IPS-15b (cell line): Measurements from ENCODE around the gene KHNYN.
A peak's percentile ranks its signal among the peaks of the same experiment; 100 is the strongest.

Source experiments
- H3K27me3 ChIP-seq: one replicate; pipeline ENCODE4 v1.6.1; 2013; ENCODE audit warnings: low read length; ENCODE audit not compliant: control insufficient read depth, insufficient read depth
- H3K36me3 ChIP-seq: one replicate; pipeline ENCODE4 v1.6.1; 2013; ENCODE audit warnings: low read length; ENCODE audit not compliant: control insufficient read depth, insufficient read depth
- H3K4me1 ChIP-seq: one replicate; pipeline ENCODE4 v1.6.1; 2013; ENCODE audit warnings: mild to moderate bottlenecking, low read length; ENCODE audit not compliant: control insufficient read depth, insufficient read depth
- H3K4me3 ChIP-seq: one replicate; pipeline ENCODE4 v1.5.1; 2013; ENCODE audit warnings: low read depth, low read length
- H3K9ac ChIP-seq: one replicate; pipeline ENCODE4 v1.6.1; 2013; ENCODE audit warnings: low read depth, mild to moderate bottlenecking, low read length
- H3K9me3 ChIP-seq: one replicate; pipeline ENCODE4 v1.6.1; 2013; ENCODE audit warnings: mild to moderate bottlenecking, low read length; ENCODE audit not compliant: control insufficient read depth, insufficient read depth

KHNYN gene

GRCh38 chr14:24436355-24437019 lies 6.7 kb downstream of the KHNYN start:
- no peaks in the 10 kb centered on the region for H3K27me3 ChIP-seq
- H3K4me1 ChIP-seq: peaks cover under 1% of the 10 kb centered on the region
- H3K9me3 ChIP-seq: no peaks in the 10 kb centered on the region
- H3K4me3 ChIP-seq: no peak overlapping the region
- peaks cover 9% of the 10 kb centered on the region for H3K36me3 ChIP-seq
- H3K9ac ChIP-seq: no peak overlapping the region

- Histone ChIP-seq H3K36me3 (peaks cover 8% of the 10 kb centered on the region), H3K4me3 (no peak overlapping the region), H3K9ac (no peak overlapping the region)
Observed at GRCh38 chr14:24437020-24437735, 7.4 kb downstream of the KHNYN start.

GRCh38 chr14:24437736-24438067 lies 7.9 kb downstream of the KHNYN start:
- H3K9ac ChIP-seq: no peak overlapping the region
- peaks cover 4% of the 10 kb centered on the region for H3K36me3 ChIP-seq
- H3K27me3 ChIP-seq: no peaks in the 10 kb centered on the region
- no peak overlapping the region for H3K4me3 ChIP-seq
- H3K9me3 ChIP-seq: no peaks in the 10 kb centered on the region
- H3K4me1 ChIP-seq: no peaks in the 10 kb centered on the region

More at GRCh38 chr14:24437020-24437735, 7.4 kb downstream of the KHNYN start:
- H3K4me1 ChIP-seq: no peaks in the 10 kb centered on the region
- H3K27me3 ChIP-seq: no peaks in the 10 kb centered on the region
- no peaks in the 10 kb centered on the region for H3K9me3 ChIP-seq

- Histone ChIP-seq H3K9me3 (no peaks in the 10 kb centered on the region), H3K36me3 (peaks cover 4% of the 10 kb centered on the region), H3K27me3 (no peaks in the 10 kb centered on the region), H3K9ac (no peak overlapping the region), H3K4me1 (no peaks in the 10 kb centered on the region), H3K4me3 (no peak overlapping the region)
Observed at GRCh38 chr14:24438223-24439097, 8.7 kb downstream of the KHNYN start.

- peaks cover 4% of the 10 kb centered on the region for H3K36me3 ChIP-seq
- no peaks in the 10 kb centered on the region for H3K27me3 ChIP-seq
- H3K9ac ChIP-seq: no peak overlapping the region
- H3K4me1 ChIP-seq: no peaks in the 10 kb centered on the region
- no peaks in the 10 kb centered on the region for H3K9me3 ChIP-seq
- H3K4me3 ChIP-seq: no peak overlapping the region
Observed at GRCh38 chr14:24439257-24439656, 9.5 kb downstream of the KHNYN start.

DNA sequence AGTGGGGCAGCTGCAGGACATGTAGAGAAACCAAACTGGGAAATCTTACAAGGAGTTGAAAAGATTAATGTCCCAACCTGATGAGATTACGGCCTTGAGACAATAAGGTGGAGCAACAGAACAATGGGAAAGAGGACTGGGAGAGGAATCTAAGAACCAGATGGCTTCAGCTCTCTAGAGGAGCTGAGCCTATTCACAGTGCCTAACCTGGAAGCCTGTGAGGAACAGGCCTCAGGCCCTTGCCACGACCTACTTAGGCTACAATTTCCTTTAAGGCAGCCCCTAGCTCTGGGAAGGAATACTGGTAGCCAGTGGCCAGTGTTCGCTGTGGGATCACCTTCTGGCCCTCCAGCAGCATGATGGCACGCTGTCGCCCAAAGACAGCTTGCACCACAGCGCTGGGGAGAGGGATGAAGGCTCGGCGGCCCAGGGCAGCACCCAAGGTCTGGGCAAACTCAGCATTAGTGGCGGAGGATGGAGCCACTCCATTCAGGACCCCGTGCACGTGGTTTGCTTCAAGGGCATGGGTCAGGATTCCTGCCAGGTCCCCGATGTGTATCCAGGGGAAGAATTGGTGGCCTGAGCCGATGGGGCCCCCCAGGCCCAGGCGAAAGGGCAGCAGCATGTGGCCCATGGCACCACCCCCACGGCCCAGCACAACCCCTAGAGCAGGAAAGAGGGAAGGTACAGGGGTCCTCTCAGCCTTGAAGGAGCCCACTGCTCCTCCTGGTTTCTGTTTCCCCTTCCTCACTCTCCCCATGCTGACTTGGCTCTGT lies 10.3 kb downstream of the KHNYN start:
- Histone ChIP-seq H3K9me3 (no peaks in the 10 kb centered on the region), H3K36me3 (peaks cover 4% of the 10 kb centered on the region), H3K4me3 (no peak overlapping the region), H3K27me3 (no peaks in the 10 kb centered on the region), H3K4me1 (no peaks in the 10 kb centered on the region), H3K9ac (no peak overlapping the region)

DNA sequence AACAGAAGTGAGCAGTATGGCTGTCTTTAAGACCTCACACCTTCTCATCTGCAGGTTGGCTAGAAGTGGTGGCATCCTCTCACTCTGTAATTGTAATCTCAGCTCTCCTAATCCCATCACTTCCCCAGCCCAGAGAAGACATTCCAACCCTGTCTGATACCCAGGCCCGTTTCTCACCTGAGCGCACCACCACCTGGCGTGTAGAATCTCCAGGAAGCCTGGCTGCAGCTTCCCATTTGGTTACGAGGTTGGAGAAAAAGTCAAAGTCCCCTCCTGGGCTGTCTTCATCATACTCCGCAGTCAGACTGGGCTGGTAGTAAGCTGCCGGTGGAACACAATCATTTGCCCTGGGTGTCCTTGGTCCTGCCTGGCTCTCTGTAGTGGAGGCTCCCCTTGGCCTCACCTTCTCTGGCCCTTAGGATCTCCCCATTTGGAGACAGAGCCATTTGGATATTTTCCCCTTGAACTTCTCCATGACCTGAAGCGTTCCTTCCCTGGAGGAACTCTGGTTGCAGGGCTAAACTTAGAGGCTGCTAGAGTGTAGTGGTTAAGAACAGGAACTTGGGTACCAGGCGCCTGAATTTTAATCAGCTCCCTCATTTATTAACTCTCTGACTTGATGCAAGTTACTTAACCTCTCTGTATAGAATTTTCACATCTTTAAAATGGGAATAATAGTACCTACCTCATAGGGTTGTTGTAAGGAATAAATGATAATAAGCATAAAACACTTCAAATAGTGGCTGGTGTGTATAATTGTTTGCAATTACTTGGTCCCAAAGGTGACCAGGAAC lies 11.0 kb downstream of the KHNYN start:
- Histone ChIP-seq H3K9ac (no peak overlapping the region), H3K9me3 (no peaks in the 10 kb centered on the region), H3K4me1 (no peaks in the 10 kb centered on the region), H3K36me3 (peaks cover 4% of the 10 kb centered on the region), H3K27me3 (no peaks in the 10 kb centered on the region), H3K4me3 (no peak overlapping the region)

DNA sequence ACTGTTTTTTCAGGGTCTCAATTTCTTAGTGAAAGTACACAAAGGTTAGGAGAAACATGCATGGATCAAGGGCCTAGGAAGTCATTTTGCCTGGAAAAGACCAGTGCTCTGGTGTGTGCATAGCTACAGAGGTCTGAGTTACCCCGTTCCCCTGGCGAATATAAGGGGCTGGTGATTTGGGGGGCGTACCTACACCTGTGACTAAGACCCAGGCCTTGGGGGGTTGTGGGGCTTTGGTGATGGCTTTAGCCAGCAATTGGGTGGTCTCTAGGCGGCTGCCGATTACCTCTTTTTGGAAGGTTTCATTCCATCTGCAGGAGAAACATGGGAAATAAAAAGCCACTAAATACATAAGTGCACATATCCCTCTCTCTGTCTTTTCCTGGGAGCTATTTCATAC lies 11.7 kb downstream of the KHNYN start:
- H3K27me3 ChIP-seq: no peaks in the 10 kb centered on the region
- no peaks in the 10 kb centered on the region for H3K4me1 ChIP-seq
- peak overlapping the region; percentile 97 for H3K4me3 ChIP-seq
- peak overlapping the region; percentile 73 for H3K9ac ChIP-seq
- H3K36me3 ChIP-seq: peaks cover 4% of the 10 kb centered on the region
- no peaks in the 10 kb centered on the region for H3K9me3 ChIP-seq

- Histone ChIP-seq H3K4me1 (no peaks in the 10 kb centered on the region), H3K9me3 (no peaks in the 10 kb centered on the region), H3K27me3 (no peaks in the 10 kb centered on the region), H3K36me3 (peaks cover 4% of the 10 kb centered on the region), H3K9ac (peak overlapping the region; percentile 73), H3K4me3 (peak overlapping the region; percentile 97)
Observed at GRCh38 chr14:24441904-24442239, 12.1 kb downstream of the KHNYN start.

GRCh38 chr14:24442240-24443052 lies 12.7 kb downstream of the KHNYN start, which contains the start of gene SDR39U1:
Gene SDR39U1, minus strand, starts transcription at chr14:24442776. Its CDS starts 7 bp downstream, at chr14:24442769.
- Histone ChIP-seq H3K36me3 (peaks cover 4% of the 10 kb centered on the region), H3K9ac (peak within 1 kb of the TSS; percentile 87), H3K4me1 (no peaks in the 10 kb centered on the region), H3K9me3 (no peaks in the 10 kb centered on the region), H3K27me3 (no peaks in the 10 kb centered on the region), H3K4me3 (peak within 1 kb of the TSS; percentile 97)
